HEK293T (cell line): ENCODE results near the gene TRIL.

Source experiments
- CTCF ChIA-PET: fragments of 350-600 bp; formaldehyde crosslinking; extraction: SDS; loops from one replicate; lab custom pipeline; 2021; ENCODE audit warnings: antibody characterized with exemption, inconsistent platforms; lab: Yijun Ruan, JAX
- POLR2A ChIA-PET: fragments of 350-600 bp; formaldehyde crosslinking; extraction: SDS; loops from one replicate; lab custom pipeline; 2020; ENCODE audit warnings: antibody characterized with exemption, inconsistent platforms; lab: Yijun Ruan, JAX
- DNase-seq: peaks from one replicate; pipeline ENCODE4 v3.0.0; 2012; ENCODE audit warnings: mixed read lengths; ENCODE audit errors: extremely low spot score
- ARNT ChIP-seq: fragments of 450-650 bp; IDR thresholded peaks from 2 replicates; pipeline ENCODE4 v1.6.1; 2017; ENCODE audit warnings: mild to moderate bottlenecking
- BHLHE40 ChIP-seq: fragments of 450-650 bp; IDR thresholded peaks from 2 replicates; pipeline ENCODE4 v1.6.1; 2016; ENCODE audit warnings: mild to moderate bottlenecking, moderate library complexity, borderline replicate concordance
- CTBP1 ChIP-seq: fragments of 450-650 bp; IDR thresholded peaks from 2 replicates; pipeline ENCODE4 v1.6.1; 2016; ENCODE audit warnings: borderline replicate concordance
- ELF4 ChIP-seq: fragments of 450-650 bp; IDR thresholded peaks from 2 replicates; pipeline ENCODE4 v1.6.1; 2017; ENCODE audit warnings: antibody characterized with exemption
- FOXA1 ChIP-seq: fragments of 450-650 bp; IDR thresholded peaks from 2 replicates; pipeline ENCODE4 v1.6.1; 2016; ENCODE audit warnings: mild to moderate bottlenecking
- FOXK2 ChIP-seq: fragments of 450-650 bp; IDR thresholded peaks from 2 replicates; pipeline ENCODE4 v1.6.1; 2016; ENCODE audit warnings: mild to moderate bottlenecking
- FOXM1 ChIP-seq: fragments of 450-650 bp; IDR thresholded peaks from 2 replicates; pipeline ENCODE4 v1.6.1; 2017; ENCODE audit warnings: mild to moderate bottlenecking, borderline replicate concordance
- HDGF ChIP-seq: fragments of 450-650 bp; IDR thresholded peaks from 2 replicates; pipeline ENCODE4 v1.6.1; 2017; ENCODE audit warnings: antibody characterized with exemption, borderline replicate concordance
- L3MBTL2 ChIP-seq: fragments of 450-650 bp; conservative IDR thresholded peaks from 2 replicates; pipeline ENCODE4 v1.6.1; 2016; ENCODE audit warnings: mild to moderate bottlenecking
- LEF1 ChIP-seq: fragments of 450-650 bp; IDR thresholded peaks from 2 replicates; pipeline ENCODE4 v1.6.1; 2017; ENCODE audit warnings: mild to moderate bottlenecking, borderline replicate concordance
- NFRKB ChIP-seq: fragments of 450-650 bp; IDR thresholded peaks from 2 replicates; pipeline ENCODE4 v1.6.1; 2016; ENCODE audit warnings: mild to moderate bottlenecking, moderate library complexity
- SP1 ChIP-seq: fragments of 450-650 bp; IDR thresholded peaks from 2 replicates; pipeline ENCODE4 v1.6.1; 2017
- SUZ12 ChIP-seq: fragments of 450-650 bp; IDR thresholded peaks from 2 replicates; pipeline ENCODE4 v1.6.1; 2016; ENCODE audit warnings: mild to moderate bottlenecking
- TARDBP ChIP-seq: fragments of 450-650 bp; IDR thresholded peaks from 2 replicates; pipeline ENCODE4 v1.6.1; 2016
- ZNF384 ChIP-seq: fragments of 450-650 bp; IDR thresholded peaks from 2 replicates; pipeline ENCODE4 v1.6.1; 2016
- TF ChIP-seq, protein P1 (sequence below): fragments of 450-650 bp; IDR thresholded peaks from 2 replicates; pipeline ENCODE4 v1.6.1; 2016

TRIL gene

DNA sequence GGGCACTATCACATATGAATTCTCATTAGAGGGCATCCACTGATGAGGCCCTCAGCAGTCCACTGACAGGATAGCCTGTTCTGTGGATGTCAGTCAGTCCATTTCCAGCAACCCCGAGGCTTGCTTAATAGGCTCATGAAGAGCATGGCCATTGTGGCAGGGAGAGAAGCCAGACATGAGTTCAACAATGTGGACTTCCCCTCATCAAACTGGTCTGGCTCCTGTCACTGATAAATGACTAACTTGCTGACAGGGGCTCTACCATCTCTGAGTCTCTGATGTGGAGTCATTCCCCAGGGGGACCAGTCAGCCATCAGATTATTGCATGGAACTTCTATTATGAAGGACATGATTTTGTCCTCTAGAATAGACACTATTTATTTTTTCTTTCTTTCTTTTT is 19.8 kb upstream of the TRIL start:
- POLR2A ChIA-PET: no interaction called here
- CTCF ChIA-PET: no interaction called here
- no peak for DNase-seq
- TF ChIP-seq SUZ12: no peak
- TF ChIP-seq FOXM1: no peak
- TF ChIP-seq LEF1: no peak
- TF ChIP-seq SP1: no peak
- no peak for TF ChIP-seq FOXA1
- no peak for TF ChIP-seq FOXK2
- TF ChIP-seq L3MBTL2: no peak
- no peak for TF ChIP-seq NFRKB
- TF ChIP-seq CTBP1: no peak

DNA sequence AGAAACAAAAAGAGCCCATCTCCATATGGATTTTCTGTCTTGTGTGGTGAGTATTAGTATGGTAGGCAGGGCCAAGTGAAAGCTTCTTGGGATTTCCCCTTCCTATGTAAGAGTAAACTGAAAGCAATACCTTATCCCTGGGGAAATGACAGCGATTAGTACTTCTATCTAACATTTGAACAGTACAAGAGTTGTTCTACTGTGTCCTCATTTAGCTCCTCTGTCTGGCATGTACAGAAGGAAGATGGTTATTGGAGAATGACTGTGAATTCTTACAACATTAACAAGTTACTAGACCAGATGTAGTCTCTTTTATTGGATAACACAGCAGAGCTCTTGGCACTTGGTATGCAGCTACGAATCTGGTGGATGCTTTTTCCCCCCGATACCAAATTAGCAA is 17.9 kb upstream of the TRIL start:
- no peak for TF ChIP-seq FOXA1
- no peak for TF ChIP-seq HDGF
- TF ChIP-seq, protein P1, sequence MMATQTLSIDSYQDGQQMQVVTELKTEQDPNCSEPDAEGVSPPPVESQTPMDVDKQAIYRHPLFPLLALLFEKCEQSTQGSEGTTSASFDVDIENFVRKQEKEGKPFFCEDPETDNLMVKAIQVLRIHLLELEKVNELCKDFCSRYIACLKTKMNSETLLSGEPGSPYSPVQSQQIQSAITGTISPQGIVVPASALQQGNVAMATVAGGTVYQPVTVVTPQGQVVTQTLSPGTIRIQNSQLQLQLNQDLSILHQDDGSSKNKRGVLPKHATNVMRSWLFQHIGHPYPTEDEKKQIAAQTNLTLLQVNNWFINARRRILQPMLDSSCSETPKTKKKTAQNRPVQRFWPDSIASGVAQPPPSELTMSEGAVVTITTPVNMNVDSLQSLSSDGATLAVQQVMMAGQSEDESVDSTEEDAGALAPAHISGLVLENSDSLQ: no peak
- TF ChIP-seq NFRKB: no peak
- no peak for TF ChIP-seq ZNF384
- no peak for TF ChIP-seq FOXK2
- TF ChIP-seq CTBP1: no peak
- no peak for TF ChIP-seq ARNT
- no peak for DNase-seq
- ChIA-PET CTCF (no interaction called here), POLR2A (no interaction called here)

DNA sequence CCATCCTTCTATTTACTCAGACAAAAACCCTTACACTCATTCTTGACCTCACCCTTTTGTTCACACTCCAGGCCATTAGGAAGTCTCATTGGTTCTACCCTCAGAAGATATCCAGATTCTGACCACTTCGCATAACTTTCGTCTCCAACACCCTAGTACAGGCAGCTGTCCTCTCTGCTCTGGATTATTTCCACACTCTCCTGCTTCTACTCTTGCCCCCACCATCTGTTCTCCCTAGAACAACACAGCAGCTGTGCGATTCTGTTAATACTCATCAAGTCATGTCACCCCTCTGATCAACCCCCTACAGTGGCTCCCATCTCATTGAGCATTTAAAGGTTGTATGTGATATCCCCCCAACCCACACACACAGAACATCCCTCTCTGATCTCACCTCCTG is 15.5 kb upstream of the TRIL start:
- TF ChIP-seq FOXM1 (no peak), LEF1 (no peak), HDGF (no peak), CTBP1 (no peak), ARNT (no peak), ZNF384 (no peak), TARDBP (no peak), BHLHE40 (no peak), SUZ12 (no peak), FOXK2 (no peak), L3MBTL2 (no peak), SP1 (no peak), ELF4 (no peak), NFRKB (no peak), FOXA1 (no peak)
- TF ChIP-seq, protein P1: no peak
- ChIA-PET POLR2A (no interaction called here), CTCF (no interaction called here)
- DNase-seq: no peak

DNA sequence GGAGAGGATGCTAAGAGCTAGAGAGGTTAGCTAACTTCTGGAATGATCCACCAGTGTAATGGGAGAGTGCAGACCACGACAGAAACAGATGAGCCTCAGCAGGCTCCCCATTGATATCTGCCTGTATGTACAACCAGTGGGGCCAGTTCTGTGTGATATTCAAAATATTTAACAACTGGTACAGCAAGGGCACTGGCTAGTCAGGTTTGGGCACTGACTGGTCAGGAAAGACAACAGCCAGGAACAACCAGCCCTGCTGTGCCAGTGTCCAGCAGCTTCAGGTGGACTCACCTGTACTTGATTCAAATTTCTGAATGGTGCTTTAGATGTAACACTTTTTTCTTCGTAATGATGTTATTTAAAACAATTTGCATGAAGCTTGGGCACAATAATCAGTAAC is 5.9 kb upstream of the TRIL start:
- POLR2A ChIA-PET: no interaction called here
- TF ChIP-seq TARDBP (no peak), SP1 (no peak)
- DNase-seq: no peak
- CTCF ChIA-PET: interaction anchor here (1.1 to 1.4 kb wide), 2 partner anchors 9 to 37 kb away, joined by 3 read pairs; no protein-coding TSS in a partner anchor

DNA sequence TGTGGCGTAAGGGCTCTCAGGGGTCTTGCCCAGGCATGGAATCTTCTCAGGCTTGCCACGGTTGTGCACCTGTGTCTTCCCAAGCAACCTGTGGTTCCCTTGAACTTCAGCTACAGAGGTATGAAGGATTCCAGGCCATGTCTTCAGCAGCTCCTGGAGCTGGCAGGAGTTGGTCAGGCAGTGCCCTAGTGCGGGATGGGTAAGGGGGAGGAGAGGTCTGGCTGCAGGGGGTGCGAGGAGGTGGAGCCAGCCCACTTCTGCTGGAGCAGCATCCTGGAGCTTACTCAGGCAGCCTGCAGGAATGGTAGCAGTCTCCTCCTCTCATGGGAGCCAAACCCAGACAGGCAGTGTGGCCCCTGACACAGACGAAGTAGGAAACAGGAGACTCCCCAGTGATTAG is 3.8 kb upstream of the TRIL start:
- POLR2A ChIA-PET: no interaction called here
- no peak for DNase-seq
- TF ChIP-seq FOXM1 (no peak), HDGF (no peak), ARNT (no peak), SP1 (no peak), ELF4 (no peak), ZNF384 (no peak), BHLHE40 (no peak), NFRKB (no peak), CTBP1 (no peak), TARDBP (no peak), LEF1 (no peak), SUZ12 (no peak), FOXA1 (no peak), L3MBTL2 (no peak), FOXK2 (no peak)
- TF ChIP-seq, protein P1: no peak
- CTCF ChIA-PET: interaction anchor here (1.0 to 1.1 kb wide), 2 partner anchors 16 to 37 kb away, joined by 3 read pairs; no protein-coding TSS in a partner anchor

DNA sequence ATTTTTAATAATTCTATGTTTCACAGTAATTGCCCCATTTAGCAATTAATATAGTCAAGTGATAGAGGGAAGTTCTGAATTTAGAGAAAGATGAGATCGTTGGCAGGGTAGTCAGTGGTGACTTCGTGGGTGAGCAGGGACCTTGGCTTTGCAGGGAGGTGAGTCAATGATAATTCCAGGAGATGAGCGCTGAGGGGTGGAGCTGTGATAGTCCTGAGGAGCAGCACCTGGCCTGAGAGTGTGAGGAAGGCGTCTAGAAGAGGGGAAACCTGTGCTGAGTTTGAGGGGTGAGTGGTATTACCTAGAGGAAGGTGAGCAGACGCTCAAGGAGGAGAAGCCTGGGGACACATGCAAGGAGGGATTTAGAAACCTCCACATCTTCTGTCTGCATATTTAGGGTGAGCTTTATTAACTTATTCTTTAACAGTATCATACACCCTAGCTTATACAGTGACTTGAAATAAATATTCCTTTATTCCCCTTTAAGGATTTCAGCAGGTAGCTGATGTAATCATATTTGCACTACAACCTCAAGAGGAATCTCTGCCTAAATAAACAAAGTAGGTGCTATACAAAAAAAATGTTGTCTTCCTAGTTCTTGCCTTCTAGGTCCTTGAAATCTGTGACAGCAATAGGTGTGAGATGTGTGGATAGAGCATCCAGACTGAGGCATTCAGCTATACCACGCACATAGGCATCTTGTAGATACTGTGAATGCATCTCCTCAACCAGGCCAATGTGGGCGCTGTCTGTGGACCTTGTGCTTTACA is 2.1 kb upstream of the TRIL start:
- CTCF ChIA-PET: no interaction called here
- no peak for DNase-seq
- no peak for TF ChIP-seq FOXK2
- no peak for TF ChIP-seq SP1
- no peak for TF ChIP-seq NFRKB
- TF ChIP-seq ZNF384: no peak
- no peak for TF ChIP-seq LEF1
- TF ChIP-seq CTBP1: no peak
- TF ChIP-seq SUZ12: no peak
- POLR2A ChIA-PET: no interaction called here
